Anterior cingulate cortex (tissue), 58 donors: ENCODE results near the gene HDAC3.

Experiments
- DNase-seq, 58 donors: peaks; one replicate each; lab custom pipeline; 2025; lab: John Stamatoyannopoulos, UW

Gene HDAC3

DNA sequence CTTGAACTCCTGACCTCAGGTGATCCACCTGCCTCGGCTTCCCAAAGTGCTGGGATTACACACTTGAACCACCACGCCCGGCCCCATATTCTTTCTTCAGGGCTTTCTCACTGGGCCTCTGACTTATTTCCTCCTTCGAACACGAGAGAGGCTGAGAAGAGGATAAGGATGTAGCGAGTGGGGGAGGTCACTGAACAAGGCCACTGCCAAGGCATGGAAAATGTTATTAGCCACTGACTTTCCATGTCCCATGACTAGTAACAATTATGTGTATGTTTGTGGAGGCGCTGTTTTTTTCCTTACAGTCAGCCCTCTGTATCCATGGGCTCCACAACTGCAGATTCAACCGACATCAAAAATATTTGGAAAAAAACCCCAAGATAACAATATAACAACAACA lies 26.9 kb upstream of the HDAC3 start:
- no peak for DNase-seq

DNA sequence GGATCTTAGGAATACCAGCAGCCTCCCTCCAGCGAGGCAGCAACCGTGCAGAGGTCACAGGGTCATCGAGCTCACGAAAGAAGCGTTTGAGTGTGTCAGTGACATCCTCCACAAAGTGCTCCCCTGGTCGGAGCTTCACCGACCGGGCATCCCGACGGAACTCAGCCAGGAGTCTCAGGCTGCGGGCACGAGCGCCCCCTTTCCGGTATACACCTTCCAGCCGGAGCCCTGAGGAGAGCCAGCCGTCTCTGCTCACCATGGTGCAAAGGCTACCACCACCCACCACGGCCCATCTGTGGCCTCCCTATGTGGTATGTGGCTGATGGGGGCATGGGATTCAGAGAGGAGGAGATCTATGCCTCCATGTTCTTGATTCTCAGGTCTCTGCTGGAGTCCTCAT lies 25.4 kb upstream of the HDAC3 start:
- no peak for DNase-seq

DNA sequence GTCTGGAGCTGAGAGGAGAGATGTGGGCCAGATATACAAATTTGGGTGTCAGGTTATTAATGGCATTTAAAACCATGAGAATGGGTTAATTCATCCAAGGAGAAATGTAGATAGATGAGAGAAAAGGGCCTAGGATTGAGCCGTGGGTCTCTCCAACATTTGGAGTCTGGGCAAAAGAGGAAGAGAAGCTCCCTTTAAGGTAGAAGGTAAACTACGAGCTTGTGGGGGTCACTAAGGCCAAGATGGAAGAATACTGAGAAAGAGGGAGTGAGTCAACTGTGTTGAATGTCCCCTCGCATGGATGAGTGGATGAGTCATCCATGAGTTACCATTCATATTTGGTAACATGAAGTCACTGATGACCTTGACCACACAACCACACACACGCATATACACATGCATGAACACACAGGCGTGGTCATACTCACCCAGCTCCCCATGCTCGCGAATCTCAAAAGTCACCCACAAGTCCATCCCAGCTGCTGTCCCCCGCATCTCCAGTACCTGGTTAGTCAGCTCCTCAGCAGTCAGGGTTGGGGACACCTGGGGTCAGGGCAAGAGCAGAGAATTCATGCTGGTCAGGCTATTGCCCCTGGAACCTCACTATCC lies 21.4 kb upstream of the HDAC3 start:
- no peak for DNase-seq

DNA sequence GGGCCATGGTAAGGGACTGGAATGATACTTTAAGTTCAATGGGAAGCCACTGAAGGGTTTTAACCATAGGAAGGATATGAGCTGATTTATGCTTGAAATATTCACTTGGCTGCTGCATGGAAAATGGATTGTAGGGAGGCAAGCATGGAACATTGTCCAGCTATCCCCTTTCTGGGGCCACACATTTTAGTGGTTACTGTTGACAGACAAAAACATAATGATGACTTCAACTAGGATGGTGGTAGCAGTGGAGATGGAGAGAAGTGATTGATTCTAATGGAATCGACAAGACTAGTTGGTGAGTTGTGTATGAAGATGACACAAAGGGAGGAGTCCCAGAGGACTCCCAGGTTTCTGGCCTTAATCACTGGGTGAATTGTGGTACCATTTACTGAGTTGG lies 20.8 kb upstream of the HDAC3 start:
- no peak for DNase-seq

DNA sequence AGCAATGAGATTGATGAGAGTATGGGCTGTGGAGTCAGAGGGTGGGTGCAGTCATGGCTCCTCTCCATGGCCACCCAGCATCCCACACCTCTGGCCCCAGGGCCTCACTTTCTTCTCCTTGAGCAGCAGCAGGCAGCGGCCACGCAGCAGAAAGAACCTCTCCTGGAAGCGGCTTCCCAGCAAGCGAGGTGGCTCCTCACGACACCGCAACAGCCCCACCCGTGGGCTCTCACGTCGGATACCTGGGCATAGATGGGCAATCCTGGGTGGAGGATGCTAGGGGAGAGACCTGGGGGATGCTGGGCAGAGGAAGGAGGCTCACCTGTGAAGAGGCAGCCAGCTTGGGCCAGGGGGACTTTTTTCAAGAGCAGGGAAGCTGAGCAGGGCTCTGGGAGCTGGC lies 19.7 kb upstream of the HDAC3 start:
- no peak for DNase-seq

DNA sequence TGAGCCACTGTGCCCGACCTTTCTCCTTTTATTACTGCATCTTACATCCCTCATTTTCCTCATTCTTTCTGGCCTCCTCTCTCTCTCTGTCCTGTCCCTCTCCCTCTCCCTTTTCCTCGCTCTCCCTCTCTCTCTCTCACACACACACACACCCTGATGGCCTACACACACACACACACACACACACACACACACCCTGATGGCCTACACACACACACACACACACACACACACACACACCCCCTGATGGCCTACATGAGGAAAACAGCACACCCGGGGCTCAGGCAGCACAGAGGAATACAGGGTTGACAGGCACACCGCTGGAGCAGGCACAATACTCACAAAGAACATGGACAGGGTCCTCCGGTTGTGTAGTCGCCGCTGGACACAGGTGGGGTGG lies 18.4 kb upstream of the HDAC3 start:
- no peak for DNase-seq

DNA sequence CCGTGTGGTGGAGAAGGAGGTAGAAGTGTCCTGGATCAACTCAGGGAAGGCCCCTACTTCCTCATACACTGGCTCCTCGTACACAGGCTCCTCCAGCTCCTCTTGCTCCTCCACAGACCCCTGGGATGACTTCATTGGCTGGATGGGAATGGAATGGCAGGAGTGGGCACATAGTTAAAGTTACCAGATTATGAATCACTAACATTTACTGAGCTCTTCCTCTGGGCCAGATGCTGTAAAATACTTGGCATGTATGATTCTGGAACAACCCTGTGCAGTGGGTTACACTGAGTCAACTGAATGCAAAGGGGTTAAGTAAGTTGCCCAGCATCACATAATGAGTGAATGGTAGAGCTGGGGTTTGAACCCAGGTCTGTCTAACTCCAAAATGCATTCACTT lies 17.6 kb upstream of the HDAC3 start:
- DNase-seq, result no peak

DNA sequence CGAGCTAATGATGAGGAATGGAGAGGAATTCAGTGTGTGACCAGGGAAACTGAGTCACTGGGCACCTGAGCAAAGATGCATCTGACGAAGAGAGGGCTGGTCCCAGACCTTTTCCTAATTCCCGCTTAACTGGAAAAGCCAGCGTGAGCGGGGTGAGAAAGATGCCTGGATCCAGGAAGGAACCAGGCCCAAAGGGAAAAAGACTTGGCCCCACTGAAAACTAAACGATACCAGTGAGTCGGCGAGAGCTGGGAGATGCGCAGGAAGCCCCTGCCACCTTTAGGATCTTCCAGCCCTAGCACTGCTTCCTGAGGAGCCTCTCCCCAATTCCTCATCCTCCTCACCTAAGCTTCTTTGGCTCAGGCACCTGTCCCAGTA lies 15.1 kb upstream of the HDAC3 start:
- no peak for DNase-seq

DNA sequence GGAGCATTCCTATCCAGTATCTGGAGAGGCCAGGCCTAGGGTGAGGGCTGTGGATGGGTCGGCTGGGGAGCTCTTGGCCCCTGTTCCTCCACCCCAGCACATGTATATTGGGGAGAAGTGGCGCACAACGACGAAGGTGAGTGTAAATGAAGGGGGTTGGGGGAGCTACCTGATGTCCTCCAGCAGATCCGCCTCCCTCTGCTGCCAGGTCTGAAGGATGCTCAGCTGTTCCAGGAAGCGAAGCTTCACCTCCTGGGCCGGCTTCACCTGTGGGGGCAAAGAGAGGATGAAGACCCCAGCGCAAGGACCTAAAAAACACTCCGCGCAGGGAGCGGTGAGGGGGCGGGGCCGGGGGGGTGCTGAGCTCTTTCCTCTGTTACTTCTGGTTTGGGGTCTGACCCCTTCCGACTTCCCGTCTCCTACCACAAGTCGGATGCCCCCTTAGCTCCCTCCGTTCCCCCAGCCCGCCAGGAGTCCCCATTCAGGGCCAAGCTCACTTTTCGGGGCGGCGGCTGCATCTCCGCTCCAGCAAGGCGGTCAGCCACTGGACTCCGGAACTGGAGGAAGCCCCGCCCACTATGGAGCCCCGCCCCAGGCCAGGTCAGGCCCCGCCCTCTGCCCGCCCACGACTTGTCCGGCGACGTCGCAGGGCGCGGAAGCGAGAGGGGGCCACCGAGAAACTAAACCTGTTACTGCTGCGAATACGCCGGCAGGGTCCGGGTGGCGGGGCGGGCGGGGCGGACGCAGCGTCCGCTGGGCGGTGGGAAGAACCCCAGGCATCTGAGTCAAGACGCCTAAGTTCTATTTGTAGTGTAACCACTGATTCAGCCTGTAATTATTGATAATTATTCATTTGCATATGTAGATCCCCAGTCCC lies 14.4 kb upstream of the HDAC3 start, which contains the start of gene FCHSD1:
Gene FCHSD1 (minus strand): TSS at position 568 of the 877 bp plus-strand sequence. CDS start 50 bp downstream, at position 518.
- DNase-seq, result peak in 56 of 58 donors; percentile 16 to 86 (median 70)

DNA sequence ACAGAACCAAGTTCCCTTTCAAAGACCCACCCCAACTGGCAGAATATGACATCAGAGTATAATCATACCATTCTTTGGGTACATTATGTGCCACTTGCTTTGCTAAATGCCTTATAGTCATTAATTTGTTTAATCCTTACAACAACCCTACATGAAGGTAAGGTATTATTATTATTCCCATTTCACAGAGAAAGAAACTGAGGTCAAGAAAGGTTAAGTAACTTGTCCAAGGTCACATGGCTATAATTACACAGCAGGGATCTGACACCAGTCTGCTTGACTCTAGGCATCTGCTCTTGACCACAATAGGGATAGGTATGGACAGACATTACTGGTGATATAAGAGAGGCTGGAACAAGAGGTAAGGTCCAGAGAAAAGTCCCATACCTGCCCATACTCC lies 13.3 kb upstream of the HDAC3 start:
- DNase-seq, result no peak

DNA sequence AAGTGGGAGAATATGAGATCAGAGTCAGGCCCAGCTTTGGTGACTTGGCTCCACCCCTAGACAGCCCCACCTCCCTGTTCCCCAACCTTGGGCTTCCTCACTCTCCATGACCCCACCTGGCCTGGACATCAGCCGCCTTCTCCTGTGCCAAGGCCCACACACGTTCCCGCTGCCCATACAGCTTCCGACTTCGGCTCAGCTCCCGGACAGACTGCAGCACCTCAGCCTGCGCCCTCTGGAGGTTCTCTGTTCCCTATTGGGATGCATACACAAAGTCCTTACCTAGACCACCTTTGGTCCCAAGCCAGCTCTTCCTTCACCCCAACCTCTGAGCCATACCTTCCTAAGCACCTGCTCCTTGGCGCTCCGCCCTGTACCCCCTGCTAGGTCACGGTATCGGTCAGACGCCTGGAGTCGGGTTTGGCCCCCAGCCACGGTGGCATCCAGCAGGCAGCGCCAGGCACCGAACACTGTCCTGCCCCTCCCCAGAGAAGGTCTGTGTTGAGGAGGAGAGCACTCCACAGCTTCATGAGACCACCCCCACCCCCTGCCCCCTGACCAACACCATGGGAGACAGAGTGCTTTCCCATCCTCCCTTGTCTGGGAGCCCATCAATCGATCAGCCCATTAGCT lies 12.5 kb upstream of the HDAC3 start:
- DNase-seq, result peak in 1 of 58 donors; percentile 22

DNA sequence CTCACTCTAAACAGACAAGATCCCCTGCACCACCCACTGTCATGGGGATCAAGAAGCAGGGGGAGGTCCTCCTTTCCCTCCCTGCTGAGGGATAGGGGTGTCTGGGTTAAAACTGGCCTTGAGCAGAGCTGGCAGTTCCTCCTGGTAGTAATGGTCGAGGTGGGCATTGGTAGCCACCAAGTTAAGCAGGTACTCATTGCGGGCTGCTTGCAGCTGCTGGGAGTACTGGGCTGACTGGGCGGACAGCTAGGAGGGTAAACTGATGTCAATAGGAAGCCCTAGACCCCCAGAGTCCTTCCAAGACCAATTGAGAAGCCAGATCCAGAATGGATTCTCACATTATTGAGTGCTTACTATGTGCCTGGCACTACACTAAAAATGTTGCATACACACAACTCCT lies 11.2 kb upstream of the HDAC3 start:
- DNase-seq, result no peak

DNA sequence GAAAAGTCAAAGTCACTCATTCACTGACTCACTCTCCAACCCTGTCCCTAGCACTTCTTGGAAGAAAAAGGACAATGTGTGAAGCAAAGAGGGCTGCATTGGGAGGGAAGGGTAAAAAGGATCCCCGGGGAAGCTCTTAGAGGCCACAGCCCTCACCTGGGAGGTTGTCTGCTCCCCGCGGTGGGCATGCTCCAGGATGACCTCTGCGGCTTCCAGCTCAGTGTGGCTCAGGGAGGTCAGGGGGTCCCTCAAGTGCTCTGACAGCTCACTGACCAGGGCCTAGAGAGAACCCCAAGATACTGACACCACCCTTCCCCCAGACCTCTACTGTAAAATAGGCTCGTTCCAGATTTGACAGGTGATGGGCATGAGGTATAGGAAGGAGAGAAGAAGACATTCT lies 10.6 kb upstream of the HDAC3 start:
- no peak for DNase-seq

DNA sequence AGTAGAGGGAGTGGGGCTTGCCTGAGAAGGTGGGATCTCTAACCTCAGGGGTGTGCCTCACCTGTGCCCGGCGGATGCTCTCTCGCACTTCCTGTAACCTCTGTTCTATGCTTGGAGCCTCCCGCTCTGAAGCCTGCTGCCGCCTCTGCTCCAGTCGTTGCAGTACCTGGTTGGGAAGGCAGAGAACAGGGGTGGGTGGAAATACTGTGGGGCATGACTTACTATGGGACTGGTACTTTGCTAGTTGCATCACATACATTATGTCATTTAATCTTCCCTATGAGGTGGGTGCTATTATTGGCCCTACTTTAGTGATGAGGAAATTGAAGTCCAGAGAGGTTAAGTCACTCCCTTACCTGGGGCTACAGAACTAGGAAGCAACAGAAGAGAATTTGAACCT lies 9.4 kb upstream of the HDAC3 start:
- DNase-seq, result peak in 1 of 58 donors; percentile 36

DNA sequence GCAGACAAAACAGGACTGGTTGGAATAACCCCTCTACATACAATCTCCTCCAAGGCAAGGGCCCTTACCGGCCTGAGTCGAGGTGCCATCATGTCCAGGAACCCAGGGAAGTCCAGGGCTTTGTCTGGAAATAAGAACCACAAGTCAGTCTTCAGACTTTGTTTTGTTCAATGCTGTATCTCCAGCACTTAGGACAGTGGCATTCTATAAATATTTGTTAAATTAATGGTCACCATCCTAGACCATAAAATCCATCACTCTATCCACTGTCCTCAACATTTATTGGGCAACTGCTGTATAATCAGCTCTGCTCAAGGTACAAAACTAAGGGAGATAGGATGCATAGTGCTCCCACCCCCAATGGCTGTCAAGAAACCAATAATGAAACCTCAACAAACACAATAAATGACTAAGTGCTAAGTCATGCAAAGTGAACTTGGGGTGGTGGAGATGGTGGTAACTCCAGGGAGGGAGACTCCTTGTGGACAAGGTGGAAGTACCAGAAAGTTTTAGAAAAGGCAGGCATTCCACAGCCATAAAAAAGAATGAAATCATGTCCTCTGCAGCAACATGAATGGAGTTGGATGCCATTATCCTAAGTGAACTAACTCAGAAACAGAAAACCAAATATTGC lies 5.1 kb upstream of the HDAC3 start:
- no peak for DNase-seq

DNA sequence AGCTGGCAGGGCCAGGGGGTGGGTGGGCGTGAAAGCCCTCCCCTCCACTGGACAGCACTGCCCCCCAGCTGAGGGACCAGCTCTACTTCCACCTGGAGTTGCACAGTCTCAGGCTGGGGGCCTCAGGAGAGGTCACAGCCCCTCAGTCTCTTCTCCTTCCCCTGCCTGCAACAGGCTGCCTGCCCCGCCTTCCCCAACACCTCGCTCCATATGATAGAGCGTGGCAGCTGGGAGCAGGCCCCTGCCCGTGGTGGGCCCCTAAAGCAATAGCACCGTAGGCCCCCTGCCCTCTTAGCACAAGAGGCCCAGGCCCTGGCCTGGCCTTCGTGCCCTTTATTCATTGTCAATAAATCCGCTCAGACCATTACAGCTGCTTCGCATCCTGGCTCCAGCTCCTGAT lies 4.0 kb upstream of the HDAC3 start:
- no peak for DNase-seq

DNA sequence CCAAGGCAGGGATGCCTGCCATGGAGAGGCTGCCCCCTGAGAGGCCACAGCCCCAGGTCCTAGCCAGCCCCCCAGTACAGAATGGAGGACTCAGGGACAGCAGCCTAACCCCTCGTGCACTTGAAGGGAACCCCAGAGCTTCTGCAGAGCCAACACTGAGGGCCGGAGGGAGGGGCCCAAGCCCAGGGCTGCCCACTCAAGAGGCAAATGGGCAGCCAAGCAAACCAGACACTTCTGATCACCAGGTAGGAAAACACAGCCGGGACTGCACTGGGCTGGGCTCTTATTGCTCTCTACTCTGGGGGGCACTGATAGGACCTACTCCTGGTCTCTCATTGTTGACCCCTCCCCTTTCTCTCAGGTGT lies 3.4 kb upstream of the HDAC3 start:
- no peak for DNase-seq

DNA sequence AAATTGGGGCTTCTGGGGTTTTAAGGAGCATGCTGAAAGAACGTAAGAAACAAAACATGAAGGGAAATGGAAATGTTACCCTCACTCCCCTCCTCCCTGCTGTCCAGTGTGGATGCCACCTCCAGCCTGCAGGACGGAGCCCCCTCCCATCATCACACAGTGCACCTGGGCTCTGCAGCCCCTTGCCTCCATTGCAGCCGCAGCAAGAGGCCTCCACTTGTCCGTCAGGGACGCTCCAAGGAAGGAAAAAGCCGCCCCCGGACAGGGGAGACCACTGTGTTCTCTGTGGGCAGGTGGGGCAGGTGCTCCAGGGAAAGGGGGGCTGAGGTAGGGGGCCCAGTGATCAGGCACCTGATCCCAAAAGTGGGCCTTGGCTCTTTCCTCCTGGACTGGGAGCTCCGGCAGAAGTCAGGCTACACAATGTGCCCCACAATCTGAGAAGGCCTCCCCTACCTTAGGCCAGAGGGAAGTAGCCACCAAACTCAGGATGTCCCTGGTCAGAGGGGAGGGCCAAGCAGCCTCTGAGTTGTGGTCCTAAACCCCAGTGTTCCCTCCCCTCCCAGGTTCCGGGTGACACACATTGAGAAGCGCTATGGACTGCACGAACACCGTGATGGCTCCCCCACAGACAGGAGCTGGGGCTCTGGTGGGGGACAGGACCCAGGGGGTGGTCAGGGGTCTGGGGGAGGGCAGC lies 2.9 kb upstream of the HDAC3 start:
- no peak for DNase-seq

DNA sequence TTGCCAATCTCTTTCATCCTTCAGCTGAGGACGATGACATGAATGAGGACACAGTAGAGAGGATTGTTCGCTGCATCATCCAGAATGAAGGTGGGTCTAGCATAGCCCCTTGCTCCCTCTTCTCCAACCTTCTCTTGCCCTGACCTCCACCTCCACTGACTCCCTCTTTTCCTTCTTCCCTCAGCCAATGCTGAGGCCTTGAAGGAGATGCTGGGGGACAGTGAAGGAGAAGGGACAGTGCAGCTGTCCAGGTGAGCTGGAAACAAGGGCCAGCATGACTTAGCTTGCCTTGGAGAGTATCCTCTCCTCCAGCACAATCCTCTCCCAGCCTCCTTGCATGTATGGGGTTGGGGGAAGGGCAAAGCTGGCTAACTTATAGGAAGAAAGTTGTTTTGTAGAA lies 2.1 kb upstream of the HDAC3 start:
- no peak for DNase-seq

DNA sequence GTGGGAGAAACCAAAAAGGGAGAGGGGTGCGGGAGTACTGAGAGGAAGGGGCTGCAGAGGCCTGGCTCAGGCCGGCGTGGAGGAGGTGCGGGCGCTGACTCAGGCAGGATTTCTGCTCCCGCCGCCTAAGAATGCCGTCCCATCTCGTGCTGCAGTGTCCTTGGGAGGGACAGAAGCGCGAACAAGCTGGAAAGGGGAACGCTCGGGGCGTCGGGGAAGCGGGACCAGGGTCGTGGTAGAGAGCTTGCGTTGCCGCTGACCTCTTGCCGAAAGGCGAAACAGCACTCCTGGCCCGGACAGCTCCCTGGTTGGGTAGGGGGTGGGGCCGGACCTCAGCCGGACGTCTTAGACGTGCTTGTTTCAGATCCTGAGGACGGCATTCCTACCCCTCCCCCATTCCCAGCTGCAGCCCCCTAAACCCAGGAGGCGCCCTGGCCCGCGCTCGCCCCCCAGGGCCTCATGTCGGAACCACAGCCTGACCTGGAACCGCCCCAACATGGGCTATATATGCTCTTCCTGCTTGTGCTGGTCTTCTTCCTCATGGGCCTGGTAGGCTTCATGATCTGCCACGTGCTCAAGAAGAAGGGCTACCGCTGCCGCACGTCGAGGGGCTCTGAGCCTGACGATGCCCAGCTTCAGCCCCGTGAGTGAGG lies 1.2 kb upstream of the HDAC3 start:
- DNase-seq, result peak in 18 of 58 donors; percentile 12 to 49 (median 27)
